ENCODE data around the gene CCDC7.

The CCDC7 gene

GRCh38 chr10:32411797-32412498 lies 34.0 kb upstream of the CCDC7 start:
- no peak for TF ChIP-seq CTCF (IDR thresholded peaks at IDR 0.05)

- TF ChIP-seq CTCF (IDR thresholded peaks at IDR 0.05): no peak
Measured at GRCh38 chr10:32412499-32412853, 33.5 kb upstream of the CCDC7 start.

- no peak for TF ChIP-seq CTCF (IDR thresholded peaks at IDR 0.05)
Measured at GRCh38 chr10:32413513-32413912, 32.4 kb upstream of the CCDC7 start.

GRCh38 chr10:32415361-32415760 lies 30.6 kb upstream of the CCDC7 start:
- no peak for TF ChIP-seq CTCF (IDR thresholded peaks at IDR 0.05)

GRCh38 chr10:32417911-32418547 lies 27.9 kb upstream of the CCDC7 start:
- TF ChIP-seq CTCF (IDR thresholded peaks at IDR 0.05): no peak

GRCh38 chr10:32418572-32418971 lies 27.4 kb upstream of the CCDC7 start:
- no peak for TF ChIP-seq CTCF (IDR thresholded peaks at IDR 0.05)

GRCh38 chr10:32419615-32420014 lies 26.3 kb upstream of the CCDC7 start:
- TF ChIP-seq CTCF (IDR thresholded peaks at IDR 0.05): no peak
